Ectodermal cell (in vitro differentiated cells): Measurements from ENCODE around the gene SAV1.

Experiments used
- H3K27ac ChIP-seq: 2 replicates; pipeline ENCODE4 v1.7.0; 2013; ENCODE audit warnings: mild to moderate bottlenecking, low read depth, low read length; ENCODE audit not compliant: insufficient read depth, poor library complexity, severe bottlenecking
- H3K27me3 ChIP-seq: 2 replicates; pipeline ENCODE4 v1.7.0; 2013; ENCODE audit warnings: mild to moderate bottlenecking, low read length; ENCODE audit not compliant: insufficient read depth, control insufficient read depth, poor library complexity, severe bottlenecking
- H3K36me3 ChIP-seq: one replicate; pipeline ENCODE4 v1.7.0; 2013; ENCODE audit warnings: low read length; ENCODE audit not compliant: control insufficient read depth, insufficient read depth
- H3K4me1 ChIP-seq: one replicate; pipeline ENCODE4 v1.7.0; 2013; ENCODE audit warnings: low read length; ENCODE audit not compliant: control insufficient read depth, insufficient read depth
- H3K4me3 ChIP-seq: 2 replicates; pipeline ENCODE4 v1.7.0; 2013; ENCODE audit warnings: low read depth, low read length, control low read depth; ENCODE audit not compliant: insufficient read depth
- H3K9me3 ChIP-seq: 2 replicates; pipeline ENCODE4 v1.7.0; 2013; ENCODE audit warnings: mild to moderate bottlenecking, low read length, moderate library complexity; ENCODE audit not compliant: control insufficient read depth
- WGBS, 2 experiments: methylation state at CpG; one replicate each; pipeline ENCODE4 v1.1.7; 2013; ENCODE audit warnings: missing lambda C conversion rate in 2 of 2; 5-methylcytosine and 5-hydroxymethylcytosine counted together

SAV1 gene

DNA sequence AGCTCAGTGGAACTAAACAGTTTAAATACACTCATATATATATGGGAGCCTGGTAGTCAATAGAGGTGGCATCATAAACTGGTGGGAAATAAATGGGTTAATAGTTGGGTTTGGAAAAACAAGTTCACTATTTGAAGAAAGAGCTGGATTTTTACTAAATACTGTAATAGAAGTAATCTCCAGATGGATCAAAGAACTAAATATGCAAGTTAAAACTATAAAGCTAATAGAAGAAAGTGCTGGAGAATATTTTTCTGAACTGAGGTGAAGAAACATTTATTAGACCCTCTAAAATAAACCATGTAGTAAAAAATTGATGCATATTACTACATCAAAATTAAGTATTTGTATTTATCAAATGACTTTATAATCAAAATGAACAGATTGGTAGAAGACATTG is 69.3 kb downstream of the SAV1 start:
- Histone ChIP-seq H3K27me3 (no peaks in the 10 kb centered on the region), H3K36me3 (no peaks in the 10 kb centered on the region)

DNA sequence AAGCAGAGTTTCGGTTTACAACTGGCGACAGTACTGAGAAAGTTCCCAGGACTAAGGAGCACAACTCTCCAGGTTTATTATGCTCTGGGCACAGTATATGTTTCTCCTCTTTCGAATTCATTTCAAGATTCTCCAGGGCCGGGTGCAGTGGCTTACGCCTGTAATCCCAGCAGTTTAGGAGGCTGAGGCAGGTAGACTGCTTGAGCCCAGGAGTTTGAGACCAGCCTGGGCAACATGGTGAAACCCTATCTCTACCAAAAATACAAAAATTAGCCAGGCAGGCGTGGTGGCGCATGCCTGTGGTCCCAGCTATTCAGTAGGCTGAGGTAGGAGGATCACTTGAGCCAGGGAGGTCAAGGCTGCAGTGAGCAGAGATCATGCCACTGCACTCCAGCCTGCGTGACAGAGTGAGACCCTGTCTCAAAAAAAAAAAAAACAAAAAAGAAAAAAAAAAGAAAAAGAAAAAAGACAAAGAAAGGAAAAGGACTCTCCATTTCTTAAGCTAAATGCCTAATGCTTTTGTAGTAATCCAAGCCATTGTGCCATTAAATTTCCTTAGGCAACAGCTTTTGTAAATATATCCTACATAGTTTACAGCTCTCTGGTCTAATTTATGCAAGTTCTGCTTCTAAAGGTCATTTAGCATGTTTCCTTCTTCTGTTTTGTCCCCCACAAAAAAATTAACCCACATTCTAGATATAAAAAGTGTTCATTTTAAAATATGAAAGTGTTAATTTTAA is 73.4 kb downstream of the SAV1 start:
- no peak overlapping the region for H3K4me3 ChIP-seq
- no peaks in the 10 kb centered on the region for H3K36me3 ChIP-seq
- H3K27me3 ChIP-seq, result no peaks in the 10 kb centered on the region
- H3K9me3 ChIP-seq, result no peaks in the 10 kb centered on the region
- 82 to 86% methylated on average over 8 of the region's 8 CpGs for WGBS, 2 experiments
- H3K4me1 ChIP-seq, result peaks cover 3% of the 10 kb centered on the region
- H3K27ac ChIP-seq, result no peak overlapping the region

More for the DNA sequence above, 69.3 kb downstream of the SAV1 start:
- no peaks in the 10 kb centered on the region for H3K9me3 ChIP-seq
- H3K4me3 ChIP-seq, result no peak overlapping the region
- peaks cover 3% of the 10 kb centered on the region for H3K4me1 ChIP-seq
- no peak overlapping the region for H3K27ac ChIP-seq

DNA sequence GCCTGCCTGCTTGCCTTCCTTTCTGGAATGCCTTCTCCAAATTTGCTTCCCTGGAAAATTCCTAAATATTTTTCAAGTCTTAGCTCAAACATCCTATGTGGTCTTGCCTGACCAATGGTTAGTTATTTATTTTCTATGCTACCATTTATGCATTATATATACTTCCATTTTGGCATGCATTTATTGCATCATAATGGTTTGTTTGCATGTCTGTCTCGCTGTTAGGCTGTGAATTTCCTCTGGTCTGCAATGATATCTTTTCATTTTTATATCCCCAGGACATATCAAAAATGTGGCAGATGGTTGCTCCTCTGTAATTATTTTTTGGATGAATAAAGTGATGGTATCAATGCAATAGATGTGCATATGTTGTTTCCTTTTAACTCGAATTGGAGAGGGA is 77.6 kb downstream of the SAV1 start:
- H3K27ac ChIP-seq, result no peak overlapping the region
- H3K27me3 ChIP-seq, result no peaks in the 10 kb centered on the region
- H3K4me1 ChIP-seq, result peaks cover 3% of the 10 kb centered on the region
- 91% methylated on average over 1 of the region's 2 CpGs; no CpG with 5 or more reads in 1 of the 2 experiments for WGBS, 2 experiments
- H3K4me3 ChIP-seq, result no peak overlapping the region
- no peaks in the 10 kb centered on the region for H3K9me3 ChIP-seq
- H3K36me3 ChIP-seq, result no peaks in the 10 kb centered on the region
